T-helper 1 cell treated with Interleukin-12 subunit alpha and Interleukin-12 subunit beta and Interleukin-4 antibody, amounts not matched to agents 30 ng/mL and 1 ng/mL, for 36 hours (primary cell): ENCODE data around the gene FBP1. TPM values are rescaled to one million over a fixed set of nuclear protein-coding genes. Genes with fewer than 3 reads are reported as not detected.

Experiments used
- intact Hi-C: fragments of 100-400 bp; cut with micrococcal nuclease; formaldehyde crosslinking; loops from one replicate; pipeline ENCODE4 v1.15.1; 2024
- total RNA-seq: library from RNA; stranded (reverse); gene quantifications from 2 replicates; pipeline ENCODE4 v1.2.3, GENCODE V29; 2022

FBP1 gene
- total RNA-seq, result 0.34 TPM in 1 of 2 replicates, not detected in the other

GRCh38 chr9:94639061-94639998 is at the start of gene FBP1:
TSS of gene FBP1 (minus strand) at chr9:94639518. CDS start at chr9:94639310, 208 bp downstream.
- intact Hi-C loops, result loop anchor here (1.0 kb wide), 2 partner anchors 17 to 30 kb away; no protein-coding TSS in a partner anchor

- intact Hi-C loops, result no loop called here
Measured at GRCh38 chr9:94687451-94687850, 48.1 kb upstream of the FBP1 start.

GRCh38 chr9:94685359-94685758 is 46.0 kb upstream of the FBP1 start:
- intact Hi-C loops, result no loop called here

GRCh38 chr9:94681508-94681907 is 42.2 kb upstream of the FBP1 start:
- intact Hi-C loops, result loop anchor here (1.0 to 5.0 kb wide), 9 partner anchors 101 to 1636 kb away; no protein-coding TSS in a partner anchor

- intact Hi-C loops, result loop anchor here (1.0 to 5.0 kb wide), 9 partner anchors 102 to 1637 kb away; no protein-coding TSS in a partner anchor
Measured at GRCh38 chr9:94680621-94681020, 41.3 kb upstream of the FBP1 start.

GRCh38 chr9:94680020-94680419 is 40.7 kb upstream of the FBP1 start:
- intact Hi-C loops, result loop anchor here (2.0 to 5.0 kb wide), 4 partner anchors 102 to 1537 kb away; no protein-coding TSS in a partner anchor

GRCh38 chr9:94679587-94679986 is 40.3 kb upstream of the FBP1 start:
- intact Hi-C loops, result no loop called here

GRCh38 chr9:94677929-94678328 is 38.6 kb upstream of the FBP1 start:
- intact Hi-C loops, result no loop called here

GRCh38 chr9:94676446-94677131 is 37.3 kb upstream of the FBP1 start:
- intact Hi-C loops, result no loop called here

- intact Hi-C loops, result no loop called here
Measured at GRCh38 chr9:94675008-94675881, 35.9 kb upstream of the FBP1 start.

- intact Hi-C loops, result no loop called here
Measured at GRCh38 chr9:94672811-94673487, 33.6 kb upstream of the FBP1 start.

- intact Hi-C loops, result loop anchor here (1.0 to 5.0 kb wide), 5 partner anchors 13 to 598 kb away; partner anchors contain the start of genes AOPEP and FBP1
Measured at GRCh38 chr9:94668928-94669729, 29.8 kb upstream of the FBP1 start.

GRCh38 chr9:94668418-94668927 is 29.2 kb upstream of the FBP1 start:
- intact Hi-C loops, result loop anchor here (5.0 kb wide), 1 partner anchor 599 kb away; no protein-coding TSS in a partner anchor

GRCh38 chr9:94666364-94667099 is 27.2 kb upstream of the FBP1 start:
- intact Hi-C loops, result loop anchor here (5.0 kb wide), 1 partner anchor 601 kb away; no protein-coding TSS in a partner anchor

- intact Hi-C loops, result loop anchor here (5.0 kb wide), 1 partner anchor 602 kb away; no protein-coding TSS in a partner anchor
Measured at GRCh38 chr9:94665613-94666012, 26.3 kb upstream of the FBP1 start.

GRCh38 chr9:94664801-94665200 is 25.5 kb upstream of the FBP1 start:
- intact Hi-C loops, result loop anchor here (5.0 kb wide), 1 partner anchor 602 kb away; no protein-coding TSS in a partner anchor

GRCh38 chr9:94663640-94664039 is 24.3 kb upstream of the FBP1 start:
- intact Hi-C loops, result no loop called here

- intact Hi-C loops, result no loop called here
Measured at GRCh38 chr9:94663140-94663539, 23.8 kb upstream of the FBP1 start.
